Hippocampal formation (tissue), 2 donors: ENCODE measurements around the gene GABRB1.

Source experiments
- DNase-seq, 2 donors: peaks; one replicate each; lab custom pipeline; 2025; lab: John Stamatoyannopoulos, UW

The GABRB1 gene

GRCh38 chr4:47031011-47031678, at the start of gene GABRB1:
Gene GABRB1 (plus strand): TSS chr4:47031567.
- DNase-seq = peak; percentile 58 to 76

DNA sequence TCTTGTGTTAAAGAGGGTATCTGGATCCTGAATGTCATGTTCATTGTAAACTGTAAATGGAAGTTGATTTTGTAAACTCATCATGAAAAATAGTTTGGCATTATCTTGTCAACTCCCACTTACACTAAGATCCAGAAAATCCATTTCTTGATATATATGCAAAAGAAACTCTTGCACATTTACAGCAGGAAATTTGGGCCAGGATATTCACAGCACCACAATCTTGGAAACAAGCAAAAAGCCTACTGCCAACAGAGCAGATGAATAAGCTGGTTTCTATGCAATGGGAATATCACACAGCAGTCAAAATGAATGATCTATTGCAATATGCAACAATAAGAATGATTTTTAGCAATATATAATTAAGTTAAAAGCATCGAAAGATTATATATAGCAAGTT, 46.6 kb upstream of the GABRB1 start:
- no peak for DNase-seq

DNA sequence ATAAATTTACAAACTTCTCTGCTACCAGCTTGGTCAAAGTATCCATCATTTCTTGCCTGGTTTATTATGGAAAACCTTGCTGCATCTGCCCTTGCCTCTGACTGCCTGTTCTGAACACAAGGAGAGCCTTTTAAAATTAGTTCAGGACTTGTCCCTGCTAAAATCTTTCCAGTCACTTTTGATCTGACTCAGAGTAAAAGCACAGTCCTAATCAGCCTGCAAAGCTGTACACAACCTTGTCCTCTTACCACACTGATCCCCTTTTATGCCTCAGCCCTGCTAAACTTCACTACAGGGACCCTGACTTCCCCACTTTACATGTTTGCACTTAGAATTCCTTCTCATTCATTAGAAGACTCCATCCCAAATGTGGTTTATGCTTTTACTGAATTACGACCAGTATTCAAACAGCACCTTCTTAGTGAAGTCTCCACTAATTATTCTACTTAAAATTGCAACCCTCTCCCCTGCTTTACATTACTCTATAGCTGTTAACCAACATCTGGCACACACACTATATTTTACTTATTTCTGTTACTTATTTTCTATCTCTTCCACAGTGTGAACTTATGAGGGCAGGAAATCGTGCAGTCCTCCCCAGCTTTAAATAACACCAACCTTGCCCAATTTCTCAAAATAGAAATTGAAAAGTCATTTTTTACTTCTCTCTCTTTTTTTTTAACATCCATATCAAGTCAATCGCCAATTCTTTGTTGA, 44.3 kb upstream of the GABRB1 start:
- no peak for DNase-seq

GRCh38 chr4:46992338-46992737, 39.0 kb upstream of the GABRB1 start:
- DNase-seq = peak in 1 of 2 donors; percentile 2

GRCh38 chr4:46993075-46994006, 38.0 kb upstream of the GABRB1 start, which contains the start of gene GABRA4:
Gene GABRA4 (minus strand): TSS chr4:46993581. CDS start chr4:46993424, 157 bp downstream.
- peak in 1 of 2 donors; percentile 8 for DNase-seq

DNA sequence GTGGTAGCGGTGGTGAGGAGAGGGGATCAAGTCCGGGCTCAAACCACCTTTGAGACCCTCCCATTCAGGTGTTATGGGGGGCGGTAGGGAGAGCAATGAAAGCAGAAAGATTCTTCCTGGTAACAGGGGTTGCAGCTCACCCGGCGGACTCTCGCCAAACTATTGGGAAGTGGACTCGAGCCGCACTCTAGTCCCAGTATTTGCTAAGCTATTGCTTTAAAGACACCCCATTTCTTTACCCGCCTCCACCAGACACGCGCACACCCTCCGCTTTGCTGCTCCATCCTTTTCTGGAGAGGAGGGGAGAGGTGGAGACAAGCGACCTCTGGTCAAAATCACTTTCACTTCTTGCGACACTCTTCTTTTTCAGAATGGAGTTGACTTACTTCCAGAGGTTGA, 37.4 kb upstream of the GABRB1 start:
- DNase-seq = no peak

DNA sequence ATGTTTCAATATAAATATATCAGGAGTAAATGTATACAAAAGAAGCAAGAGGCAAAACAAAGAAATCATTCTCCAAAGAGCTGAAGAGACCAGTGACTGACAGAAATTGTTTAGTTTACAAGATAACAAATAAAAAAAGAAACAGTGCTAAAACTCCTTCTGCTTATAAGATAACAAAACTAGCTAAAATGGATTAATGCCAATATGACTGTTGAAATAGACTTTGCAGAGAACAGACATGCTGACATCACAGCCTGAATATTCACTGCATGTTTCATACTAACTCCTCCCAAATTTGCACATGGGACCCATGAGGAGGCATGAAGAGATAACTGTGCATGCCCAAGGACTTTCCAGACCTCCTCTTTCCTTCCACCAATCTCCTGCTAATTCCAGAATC, 31.8 kb upstream of the GABRB1 start:
- no peak for DNase-seq

- DNase-seq = no peak
These were observed 31.0 kb upstream of the GABRB1 start for GRCh38 chr4:47000406-47000805.

DNA sequence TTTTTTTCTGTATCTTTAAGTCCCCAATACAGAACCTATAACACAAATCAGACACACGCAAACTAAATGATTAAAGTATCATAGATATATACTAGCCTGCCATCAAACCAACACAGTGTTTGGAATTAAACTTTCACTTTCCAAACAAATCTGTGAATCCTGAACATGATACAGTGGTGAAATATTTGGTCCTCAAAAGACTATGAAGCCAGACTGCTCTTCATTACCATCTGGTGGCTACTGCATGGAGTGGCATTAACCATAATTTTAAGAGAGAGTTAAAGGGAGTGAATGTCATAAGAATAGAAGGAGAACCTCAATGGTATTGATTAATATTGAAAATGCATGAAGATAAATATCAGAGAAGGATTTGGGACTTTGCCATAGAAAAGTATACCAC, 28.8 kb upstream of the GABRB1 start:
- DNase-seq = peak in 1 of 2 donors; percentile 16

DNA sequence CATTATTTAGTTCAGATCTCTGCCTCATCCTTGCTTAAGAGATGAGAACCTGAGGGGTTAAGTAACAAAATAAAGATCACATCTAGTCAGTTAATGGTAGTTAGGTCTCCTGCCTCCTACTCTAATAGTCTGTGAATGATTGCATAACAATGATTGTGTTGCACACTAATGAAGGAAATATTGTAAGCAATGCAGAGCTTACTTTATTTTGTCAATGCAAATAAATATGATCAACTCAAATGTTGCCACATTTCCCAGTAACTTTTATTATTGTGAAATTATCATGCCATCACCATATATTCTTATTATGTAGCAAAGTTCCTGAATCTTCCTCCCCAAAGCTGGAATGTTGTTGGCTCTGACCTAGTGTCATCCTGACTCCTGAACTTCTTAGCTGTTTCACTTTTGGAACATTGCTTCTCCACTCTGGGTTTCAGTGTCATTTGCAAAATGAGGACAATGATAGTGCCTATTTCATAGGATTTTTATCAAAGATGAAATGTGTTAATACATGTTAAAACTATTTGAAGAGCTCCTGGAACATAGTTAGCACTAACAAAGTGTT, 20.9 kb upstream of the GABRB1 start:
- DNase-seq = no peak

- DNase-seq = no peak
These were observed 20.4 kb upstream of the GABRB1 start for GRCh38 chr4:47010912-47011446.

GRCh38 chr4:47012676-47013075, 18.7 kb upstream of the GABRB1 start:
- DNase-seq = no peak

DNA sequence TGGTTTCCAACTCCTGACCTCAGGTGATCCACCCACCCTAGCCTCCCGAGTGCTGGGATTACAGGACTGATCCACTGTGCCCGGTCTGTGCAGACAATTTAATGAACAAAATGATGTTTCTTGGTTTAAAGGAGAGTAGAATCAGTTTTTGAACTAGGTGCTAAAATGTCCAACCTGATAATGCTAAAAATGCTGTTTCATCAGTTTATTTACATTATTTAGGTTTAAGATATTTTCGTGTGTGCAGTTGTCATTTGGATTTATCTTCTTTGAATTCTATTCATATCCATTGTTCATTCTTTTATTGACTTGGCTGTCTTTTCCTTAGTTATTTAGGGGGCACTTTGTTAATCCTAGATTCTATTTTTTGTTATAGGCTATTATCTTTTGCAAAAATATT, 18.0 kb upstream of the GABRB1 start:
- DNase-seq = no peak

- no peak for DNase-seq
These were observed 14.3 kb upstream of the GABRB1 start for GRCh38 chr4:47017081-47017480.

DNA sequence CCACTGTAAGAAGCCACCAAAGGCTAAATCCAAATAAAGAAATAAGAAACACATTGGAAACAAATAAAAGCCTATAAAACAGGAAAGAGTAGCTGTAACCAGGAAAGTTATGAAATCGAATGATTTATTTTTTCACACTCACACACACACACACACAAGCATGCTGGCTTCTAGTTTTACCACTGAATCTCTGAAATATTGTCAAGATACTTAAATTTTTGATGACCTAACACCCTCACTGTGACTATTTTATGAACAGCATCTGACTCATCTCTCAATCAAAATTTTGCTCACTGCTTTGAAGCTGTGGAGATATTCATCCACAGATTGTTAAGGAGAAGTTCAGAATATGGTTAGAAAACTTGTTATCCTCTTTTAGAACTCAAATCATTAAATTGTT, 13.9 kb upstream of the GABRB1 start:
- DNase-seq = no peak

DNA sequence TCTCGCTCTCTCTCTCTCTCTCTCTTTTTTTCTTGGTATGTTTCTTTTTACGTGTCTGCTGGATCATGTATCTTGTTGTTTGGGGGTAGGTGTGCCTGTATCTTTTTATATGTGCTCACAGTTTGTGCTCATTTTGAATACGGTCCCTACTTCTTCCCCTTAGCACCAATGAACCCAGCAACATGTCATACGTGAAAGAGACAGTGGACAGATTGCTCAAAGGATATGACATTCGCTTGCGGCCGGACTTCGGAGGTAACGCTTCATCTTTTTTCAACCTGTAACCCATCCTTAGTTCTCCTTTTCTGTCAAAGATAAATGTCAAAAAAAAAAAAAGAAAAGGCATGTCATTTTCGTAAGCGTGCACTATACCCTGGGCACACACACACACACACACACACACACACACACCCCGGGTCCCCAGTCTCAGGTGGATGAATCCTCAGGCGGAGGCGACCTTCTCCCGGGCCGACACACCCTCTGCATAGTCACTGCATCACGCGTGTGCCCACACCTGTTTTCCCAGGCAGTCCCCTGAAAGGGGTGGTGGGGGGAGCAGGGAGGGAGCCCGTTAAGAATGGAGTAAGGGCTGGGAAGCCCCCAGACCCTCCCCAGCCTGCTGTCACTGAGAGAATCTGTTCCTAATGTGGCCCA, 511 bp downstream of the GABRB1 start:
- DNase-seq = no peak

GRCh38 chr4:47032405-47033106, 1.2 kb downstream of the GABRB1 start:
- peak; percentile 66 to 70 for DNase-seq

- no peak for DNase-seq
These were observed 6.9 kb downstream of the GABRB1 start for GRCh38 chr4:47038263-47038662.

GRCh38 chr4:47040828-47041227, 9.5 kb downstream of the GABRB1 start:
- DNase-seq = peak in 1 of 2 donors; percentile 38

DNA sequence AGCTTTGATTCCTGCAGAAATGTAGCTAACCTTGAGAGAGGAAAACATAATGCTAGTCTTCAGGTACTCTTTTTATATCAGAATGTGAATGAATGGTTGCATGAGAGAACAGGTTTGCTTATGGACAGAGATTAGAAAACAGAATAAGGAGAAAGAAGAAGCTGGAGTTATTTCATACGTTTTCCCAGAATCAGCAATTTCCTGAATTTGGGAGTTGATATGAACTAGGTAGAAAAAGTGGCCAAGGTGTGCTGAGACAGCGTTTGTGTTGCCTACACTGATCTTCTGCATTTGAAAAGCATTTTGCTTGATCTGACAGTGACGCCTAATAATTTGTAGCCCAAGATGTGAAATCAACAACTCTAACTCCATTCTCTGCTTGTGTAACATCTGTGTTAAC, 12.5 kb downstream of the GABRB1 start:
- no peak for DNase-seq

DNA sequence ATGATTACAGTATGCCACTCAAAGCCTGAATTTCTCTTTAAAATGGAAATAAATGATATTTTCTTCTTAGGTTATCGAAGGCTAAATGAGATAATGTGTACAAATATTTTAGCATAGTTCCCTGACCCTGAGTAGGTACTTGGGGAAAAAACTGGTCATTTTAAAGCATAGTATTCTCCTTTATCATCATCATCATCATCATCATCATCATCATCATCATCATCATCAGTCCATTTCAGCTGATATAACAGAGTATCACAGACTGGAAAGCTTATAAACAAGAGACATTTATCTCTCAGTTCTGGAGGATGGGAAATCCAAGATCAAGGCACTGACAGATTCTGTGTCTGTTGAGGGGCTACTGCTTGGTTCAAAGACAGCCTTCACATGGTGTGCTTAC, 13.9 kb downstream of the GABRB1 start:
- no peak for DNase-seq
